ENCODE results near the gene ELMO3. TPM values are rescaled to one million over a fixed set of nuclear protein-coding genes. Genes with fewer than 3 reads are reported as not detected.

Gene ELMO3
- total and polyA plus RNA-seq, 2 of the 13 experiments (the other 11 are each of a cell fraction or from before 2014, with no cell fraction given) = 2.6 to 4.0 TPM

DNA sequence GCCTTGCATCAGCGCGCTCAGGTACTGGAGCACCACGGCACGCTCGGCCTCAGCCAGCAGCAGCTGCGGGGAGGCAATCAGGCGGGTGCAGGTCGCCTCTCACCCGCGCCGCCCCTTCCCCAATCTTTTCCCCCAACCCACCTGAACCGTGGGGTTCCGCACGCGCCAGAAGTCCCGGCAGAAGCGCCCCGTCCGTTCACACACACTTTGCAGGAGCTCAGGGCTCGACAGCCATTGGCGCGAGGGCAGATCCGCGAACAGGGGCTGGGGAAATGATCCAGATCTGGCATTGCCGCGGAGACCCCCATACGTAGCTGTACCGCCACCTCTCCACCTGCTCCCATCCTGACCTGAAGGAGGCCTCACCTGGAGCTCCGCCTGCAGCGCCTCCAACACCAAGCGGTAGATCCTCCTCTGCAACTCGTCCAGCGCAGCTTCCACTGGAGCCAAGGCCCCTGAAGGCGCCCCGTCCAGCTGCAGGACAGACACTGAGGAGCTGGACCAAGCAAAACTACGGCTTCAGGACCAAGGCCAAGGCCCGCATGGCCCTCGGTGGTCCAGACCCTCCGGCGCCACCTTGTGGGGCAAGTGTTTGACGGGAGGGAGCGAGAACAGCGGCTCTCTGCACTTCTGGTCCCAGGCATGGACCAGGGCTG, 13.8 kb upstream of the ELMO3 start (continued):
- TF ChIP-seq, protein P1, sequence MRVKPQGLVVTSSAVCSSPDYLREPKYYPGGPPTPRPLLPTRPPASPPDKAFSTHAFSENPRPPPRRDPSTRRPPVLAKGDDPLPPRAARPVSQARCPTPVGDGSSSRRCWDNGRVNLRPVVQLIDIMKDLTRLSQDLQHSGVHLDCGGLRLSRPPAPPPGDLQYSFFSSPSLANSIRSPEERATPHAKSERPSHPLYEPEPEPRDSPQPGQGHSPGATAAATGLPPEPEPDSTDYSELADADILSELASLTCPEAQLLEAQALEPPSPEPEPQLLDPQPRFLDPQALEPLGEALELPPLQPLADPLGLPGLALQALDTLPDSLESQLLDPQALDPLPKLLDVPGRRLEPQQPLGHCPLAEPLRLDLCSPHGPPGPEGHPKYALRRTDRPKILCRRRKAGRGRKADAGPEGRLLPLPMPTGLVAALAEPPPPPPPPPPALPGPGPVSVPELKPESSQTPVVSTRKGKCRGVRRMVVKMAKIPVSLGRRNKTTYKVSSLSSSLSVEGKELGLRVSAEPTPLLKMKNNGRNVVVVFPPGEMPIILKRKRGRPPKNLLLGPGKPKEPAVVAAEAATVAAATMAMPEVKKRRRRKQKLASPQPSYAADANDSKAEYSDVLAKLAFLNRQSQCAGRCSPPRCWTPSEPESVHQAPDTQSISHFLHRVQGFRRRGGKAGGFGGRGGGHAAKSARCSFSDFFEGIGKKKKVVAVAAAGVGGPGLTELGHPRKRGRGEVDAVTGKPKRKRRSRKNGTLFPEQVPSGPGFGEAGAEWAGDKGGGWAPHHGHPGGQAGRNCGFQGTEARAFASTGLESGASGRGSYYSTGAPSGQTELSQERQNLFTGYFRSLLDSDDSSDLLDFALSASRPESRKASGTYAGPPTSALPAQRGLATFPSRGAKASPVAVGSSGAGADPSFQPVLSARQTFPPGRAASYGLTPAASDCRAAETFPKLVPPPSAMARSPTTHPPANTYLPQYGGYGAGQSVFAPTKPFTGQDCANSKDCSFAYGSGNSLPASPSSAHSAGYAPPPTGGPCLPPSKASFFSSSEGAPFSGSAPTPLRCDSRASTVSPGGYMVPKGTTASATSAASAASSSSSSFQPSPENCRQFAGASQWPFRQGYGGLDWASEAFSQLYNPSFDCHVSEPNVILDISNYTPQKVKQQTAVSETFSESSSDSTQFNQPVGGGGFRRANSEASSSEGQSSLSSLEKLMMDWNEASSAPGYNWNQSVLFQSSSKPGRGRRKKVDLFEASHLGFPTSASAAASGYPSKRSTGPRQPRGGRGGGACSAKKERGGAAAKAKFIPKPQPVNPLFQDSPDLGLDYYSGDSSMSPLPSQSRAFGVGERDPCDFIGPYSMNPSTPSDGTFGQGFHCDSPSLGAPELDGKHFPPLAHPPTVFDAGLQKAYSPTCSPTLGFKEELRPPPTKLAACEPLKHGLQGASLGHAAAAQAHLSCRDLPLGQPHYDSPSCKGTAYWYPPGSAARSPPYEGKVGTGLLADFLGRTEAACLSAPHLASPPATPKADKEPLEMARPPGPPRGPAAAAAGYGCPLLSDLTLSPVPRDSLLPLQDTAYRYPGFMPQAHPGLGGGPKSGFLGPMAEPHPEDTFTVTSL (CRISPR knock-in tag; IDR thresholded peaks at IDR 0.05; ENCODE audit: borderline replicate concordance) = 0 out of 2 replicates have a peak, but pooled peaks have one; percentile 31
- TF ChIP-seq ZNF749 (CRISPR knock-in tag; IDR thresholded peaks at IDR 0.05; ENCODE audit: borderline replicate concordance) = no peak
- TF ChIP-seq GMEB2 (CRISPR knock-in tag; IDR thresholded peaks at IDR 0.05; ENCODE audit: low read depth) = no peak
- no peak for TF ChIP-seq NONO (IDR thresholded peaks at IDR 0.05)
- TF ChIP-seq NONO (CRISPR knock-in tag; conservative IDR thresholded peaks at IDR 0.05) = peak; percentile 86
- no peak for TF ChIP-seq FOXP1 (IDR thresholded peaks at IDR 0.05)
- no peak for TF ChIP-seq FOXP1 (CRISPR knock-in tag; IDR thresholded peaks at IDR 0.05)
- peak; percentile 86 for TF ChIP-seq ZFX (CRISPR knock-in tag; IDR thresholded peaks at IDR 0.05; ENCODE audit: low read depth)
- TF ChIP-seq, protein P2, sequence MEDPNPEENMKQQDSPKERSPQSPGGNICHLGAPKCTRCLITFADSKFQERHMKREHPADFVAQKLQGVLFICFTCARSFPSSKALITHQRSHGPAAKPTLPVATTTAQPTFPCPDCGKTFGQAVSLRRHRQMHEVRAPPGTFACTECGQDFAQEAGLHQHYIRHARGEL (CRISPR knock-in tag; IDR thresholded peaks at IDR 0.05) = peak; percentile 93
- TF ChIP-seq TBX3 (IDR thresholded peaks at IDR 0.05; ENCODE audit: borderline replicate concordance) = no peak
- TF ChIP-seq ZNF773 (CRISPR knock-in tag; IDR thresholded peaks at IDR 0.05; ENCODE audit: borderline replicate concordance) = 0 out of 2 replicates have a peak, but pooled peaks have one; percentile 28
- no peak for TF ChIP-seq CHD2 (IDR thresholded peaks at IDR 0.05; ENCODE audit: low read depth, low read length)
- TF ChIP-seq BRF2 (CRISPR knock-in tag; IDR thresholded peaks at IDR 0.05) = no peak
- TF ChIP-seq KDM6A (CRISPR knock-in tag; IDR thresholded peaks at IDR 0.05; ENCODE audit: low read depth) = no peak
- peak; percentile 91; the same call in 1 of the 2 replicates for TF ChIP-seq ZNF710 (CRISPR knock-in tag; IDR thresholded peaks at IDR 0.05; ENCODE audit: borderline replicate concordance)
- TF ChIP-seq ZFP1 (CRISPR knock-in tag; IDR thresholded peaks at IDR 0.05) = peak; percentile 51; the same call in 1 of the 2 replicates
- peak; percentile 91 for TF ChIP-seq ZBTB7A (CRISPR knock-in tag; IDR thresholded peaks at IDR 0.05)
- TF ChIP-seq PCBP2 (optimal IDR thresholded peaks at IDR 0.05; ENCODE audit: low read depth, low read length, poor library complexity, severe bottlenecking) = no peak
- TF ChIP-seq MYC (CRISPR knock-in tag; IDR thresholded peaks at IDR 0.05; ENCODE audit: borderline replicate concordance) = peak; percentile 94

Data from HepG2 (cell line).